OCI-LY7 (cell line): Measurements from ENCODE around the gene CPOX. TPM values are rescaled to one million over a fixed set of nuclear protein-coding genes. Genes with fewer than 3 reads are reported as not detected.

Experiments used
- BruUV-seq: library from RNA; stranded (reverse); fragments of 400-500 nt; replicated peaks from 2 replicates; lab custom pipeline; 2021; lab: Mats Ljungman, UMichigan
- CTCF ChIA-PET: fragments of 300-600 bp; sonication (Branson Sonifier 250); formaldehyde crosslinking; loops from one replicate; lab custom pipeline; 2022; ENCODE audit warnings: antibody characterized with exemption; ENCODE audit not compliant: unreplicated experiment; lab: Charles Lee
- POLR2A ChIA-PET: fragments of 300-600 bp; sonication (Branson Sonifier 250); formaldehyde crosslinking; loops from one replicate; lab custom pipeline; 2022; ENCODE audit warnings: antibody characterized with exemption; lab: Charles Lee
- DNase-seq: peaks from one replicate; pipeline ENCODE4 v3.0.0-alpha.2; 2015; ENCODE audit warnings: low spot score
- H2AFZ ChIP-seq: fragments of 200-600 bp; sonication (generic), shearing (Covaris generic); 2 replicates; pipeline ENCODE4 v1.6.1; 2014; ENCODE audit warnings: mild to moderate bottlenecking, antibody characterized with exemption, low read length, moderate library complexity
- H3K27ac ChIP-seq: fragments of 200-600 bp; sonication (generic); 2 replicates; pipeline ENCODE4 v1.5.1; 2014; ENCODE audit warnings: mixed run types, low read depth, mild to moderate bottlenecking, moderate library complexity, low read length, inconsistent platforms; ENCODE audit not compliant: poor library complexity, severe bottlenecking
- H3K36me3 ChIP-seq: fragments of 200-600 bp; sonication (generic); 2 replicates; pipeline ENCODE4 v1.6.1; 2014; ENCODE audit warnings: mild to moderate bottlenecking, antibody characterized with exemption, low read length, moderate library complexity, mixed read lengths; ENCODE audit not compliant: insufficient read depth
- H3K4me1 ChIP-seq: fragments of 200-600 bp; sonication (generic); 2 replicates; pipeline ENCODE4 v1.5.1; 2014; ENCODE audit warnings: mild to moderate bottlenecking, low read length; ENCODE audit not compliant: insufficient read depth, poor library complexity, severe bottlenecking
- H3K4me2 ChIP-seq: fragments of 200-600 bp; sonication (generic); 2 replicates; pipeline ENCODE4 v1.6.1; 2014; ENCODE audit warnings: mild to moderate bottlenecking, low read length
- H3K4me3 ChIP-seq: fragments of 200-600 bp; sonication (generic); 2 replicates; pipeline ENCODE4 v1.5.1; 2014; ENCODE audit warnings: mild to moderate bottlenecking, low read depth, low read length; ENCODE audit not compliant: poor library complexity, severe bottlenecking
- H3K79me2 ChIP-seq: fragments of 200-600 bp; sonication (generic); 2 replicates; pipeline ENCODE4 v1.6.1; 2016; ENCODE audit warnings: low read depth, mild to moderate bottlenecking, low read length, moderate library complexity, mixed read lengths; ENCODE audit not compliant: insufficient read depth
- H3K9me2 ChIP-seq: fragments of 200-600 bp; sonication (generic); 2 replicates; pipeline ENCODE4 v1.6.1; 2016; ENCODE audit warnings: mild to moderate bottlenecking, low read length, mixed read lengths; ENCODE audit not compliant: insufficient read depth
- H3K9me3 ChIP-seq: fragments of 200-600 bp; sonication (generic); 2 replicates; pipeline ENCODE4 v1.6.1; 2014; ENCODE audit warnings: mild to moderate bottlenecking, mixed run types, low read length, mixed read lengths
- H4K20me1 ChIP-seq: fragments of 200-600 bp; sonication (generic); 2 replicates; pipeline ENCODE4 v1.6.1; 2014; ENCODE audit warnings: mild to moderate bottlenecking, antibody characterized with exemption, low read length, moderate library complexity, mixed read lengths; ENCODE audit not compliant: insufficient read depth
- CTCF ChIP-seq: fragments of 200-600 bp; sonication (generic); conservative IDR thresholded peaks from 2 replicates; pipeline ENCODE4 v1.5.1; 2014; ENCODE audit warnings: mild to moderate bottlenecking, antibody characterized with exemption, low read length, moderate library complexity, mixed read lengths
- EZH2phosphoT487 ChIP-seq: fragments of 200-600 bp; sonication (generic); IDR thresholded peaks from 2 replicates; pipeline ENCODE4 v1.6.1; 2018; ENCODE audit warnings: low read depth, borderline replicate concordance, mild to moderate bottlenecking, mixed run types, antibody characterized with exemption, low read length, moderate library complexity, mixed read lengths
- intact Hi-C: fragments of 100-400 bp; cut with micrococcal nuclease; formaldehyde crosslinking; loops from one replicate; pipeline ENCODE4 v1.10.0; 2022; ENCODE audit not compliant: unreplicated experiment
- total RNA-seq, 2 experiments: library from RNA; depleted of rRNA in 1 of 2; stranded (reverse); fragments of >200 nt in 1 of 2; shearing (Covaris generic) in 1 of 2; gene quantifications; 2 replicates each; pipeline ENCODE4 v1.2.3, GENCODE V29; 2014 to 2022

CPOX gene
- total RNA-seq, 2 experiments from 2014 or later = 10.1 to 14.7 TPM

GRCh38 chr3:98623572-98624280 lies 30.3 kb upstream of the CPOX start:
- Histone ChIP-seq H2AFZ (no peak overlapping the region), H3K9me2 (no peaks in the 10 kb centered on the region), H3K36me3 (no peaks in the 10 kb centered on the region), H3K4me3 (no peak overlapping the region), H3K4me2 (no peak overlapping the region), H3K9me3 (no peaks in the 10 kb centered on the region), H3K4me1 (no peaks in the 10 kb centered on the region), H4K20me1 (no peaks in the 10 kb centered on the region), H3K79me2 (no peaks in the 10 kb centered on the region), H3K27ac (no peak overlapping the region)
- ChIA-PET CTCF (no interaction called here), POLR2A (no interaction called here)
- intact Hi-C loops = loop anchor here (10.0 kb wide), 1 partner anchor 1131 kb away; no protein-coding TSS in a partner anchor
- no TSS peak for BruUV-seq
- TF ChIP-seq EZH2phosphoT487 = no peak
- no peak for TF ChIP-seq CTCF
- DNase-seq = no peak

- Histone ChIP-seq H3K4me1 (no peaks in the 10 kb centered on the region), H3K4me2 (no peak overlapping the region), H3K9me2 (no peaks in the 10 kb centered on the region), H2AFZ (no peak overlapping the region), H3K4me3 (no peak overlapping the region), H3K27ac (no peak overlapping the region), H4K20me1 (no peaks in the 10 kb centered on the region), H3K79me2 (no peaks in the 10 kb centered on the region), H3K9me3 (no peaks in the 10 kb centered on the region), H3K36me3 (no peaks in the 10 kb centered on the region)
- no TSS peak for BruUV-seq
- intact Hi-C loops = no loop called here
- no peak for DNase-seq
- ChIA-PET POLR2A (interaction anchor here (0.5 to 1.0 kb wide), 3 partner anchors 16 to 654 kb away, joined by 3 to 7 read pairs (median 6); no protein-coding TSS in a partner anchor), CTCF (no interaction called here)
- TF ChIP-seq EZH2phosphoT487 (no peak), CTCF (no peak)
These were observed 24.4 kb upstream of the CPOX start for GRCh38 chr3:98617841-98618240.

DNA sequence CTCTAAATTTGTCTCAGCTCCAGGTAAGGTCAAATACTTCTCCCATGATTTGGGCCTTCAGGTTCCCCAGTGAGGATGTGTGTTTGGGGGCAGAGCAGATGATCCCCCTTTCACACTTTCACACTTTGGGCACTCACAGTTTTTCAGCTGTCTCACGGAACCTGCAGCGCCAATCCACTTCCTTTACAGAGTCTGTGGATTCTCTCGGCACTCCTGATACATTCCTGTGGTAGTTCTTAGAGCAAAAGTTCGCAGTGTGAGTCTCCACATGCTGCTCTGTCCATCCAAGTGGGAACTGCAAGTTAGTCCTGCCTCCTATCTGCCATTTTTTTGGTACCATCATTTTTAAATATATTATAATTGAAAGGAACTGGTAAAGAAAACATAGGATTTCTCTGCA lies 20.2 kb upstream of the CPOX start:
- no peaks in the 10 kb centered on the region for H3K4me1 ChIP-seq
- no peak for DNase-seq
- TF ChIP-seq CTCF (no peak), EZH2phosphoT487 (no peak)
- H4K20me1 ChIP-seq = no peaks in the 10 kb centered on the region
- CTCF ChIA-PET = no interaction called here
- H3K9me2 ChIP-seq = no peaks in the 10 kb centered on the region
- H3K4me2 ChIP-seq = no peak overlapping the region
- H3K36me3 ChIP-seq = no peaks in the 10 kb centered on the region
- no TSS peak for BruUV-seq
- H2AFZ ChIP-seq = no peak overlapping the region
- H3K27ac ChIP-seq = no peak overlapping the region
- H3K9me3 ChIP-seq = no peaks in the 10 kb centered on the region
- no peak overlapping the region for H3K4me3 ChIP-seq
- POLR2A ChIA-PET = no interaction called here
- H3K79me2 ChIP-seq = no peaks in the 10 kb centered on the region
- intact Hi-C loops = no loop called here
